Hepatocyte (in vitro differentiated cells): Measurements from ENCODE around the gene EXOC6B. TPM values are rescaled to one million over a fixed set of nuclear protein-coding genes. Genes with fewer than 3 reads are reported as not detected.
A peak's percentile ranks its signal among the peaks of the same experiment; 100 is the strongest.

Experiments
- DNase-seq: peaks from one replicate; pipeline ENCODE4 v3.0.0-alpha.2; 2016; ENCODE audit warnings: low spot score
- H2AFZ ChIP-seq: fragments of 200-600 bp; sonication (generic); 2 replicates; pipeline ENCODE4 v1.6.0; 2016; ENCODE audit warnings: antibody characterized with exemption, mild to moderate bottlenecking
- H3K27ac ChIP-seq: fragments of 200-600 bp; sonication (generic); 2 replicates; pipeline ENCODE4 v1.5.1; 2016; ENCODE audit warnings: mild to moderate bottlenecking
- H3K27me3 ChIP-seq: fragments of 200-600 bp; sonication (generic); 2 replicates; pipeline ENCODE4 v1.6.1; 2016
- H3K36me3 ChIP-seq: fragments of 200-600 bp; sonication (generic); replicated peaks from 2 replicates; pipeline ENCODE4 v1.5.1; 2016; ENCODE audit warnings: low read depth; ENCODE audit not compliant: insufficient read depth
- H3K4me1 ChIP-seq: fragments of 200-600 bp; sonication (generic); 2 replicates; pipeline ENCODE4 v1.5.1; 2016; ENCODE audit warnings: mild to moderate bottlenecking, moderate library complexity; ENCODE audit not compliant: insufficient read depth
- H3K4me2 ChIP-seq: fragments of 200-600 bp; sonication (generic); 2 replicates; pipeline ENCODE4 v1.6.0; 2016
- H3K4me3 ChIP-seq: fragments of 200-600 bp; sonication (generic); 2 replicates; pipeline ENCODE4 v1.5.1; 2016; ENCODE audit warnings: mild to moderate bottlenecking
- H3K79me2 ChIP-seq: fragments of 200-600 bp; sonication (generic); 2 replicates; pipeline ENCODE4 v1.6.0; 2017; ENCODE audit warnings: mild to moderate bottlenecking
- H3K9me2 ChIP-seq: fragments of 200-600 bp; sonication (generic); replicated peaks from 2 replicates; pipeline ENCODE4 v1.6.0; 2017; ENCODE audit warnings: mild to moderate bottlenecking; ENCODE audit not compliant: insufficient read depth
- H3K9me3 ChIP-seq: fragments of 200-600 bp; sonication (generic); 2 replicates; pipeline ENCODE4 v1.5.1; 2016; ENCODE audit warnings: low read depth, mild to moderate bottlenecking
- H4K20me1 ChIP-seq: fragments of 200-600 bp; sonication (generic); 2 replicates; pipeline ENCODE4 v1.6.0; 2016; ENCODE audit warnings: mild to moderate bottlenecking; ENCODE audit not compliant: insufficient read depth, poor library complexity, severe bottlenecking
- CTCF ChIP-seq: fragments of 200-600 bp; sonication (generic); IDR thresholded peaks from 2 replicates; pipeline ENCODE4 v1.5.1; 2016; ENCODE audit warnings: antibody characterized with exemption, mild to moderate bottlenecking; ENCODE audit not compliant: poor library complexity
- EZH2 ChIP-seq: fragments of 200-600 bp; sonication (generic); IDR thresholded peaks from 2 replicates; pipeline ENCODE4 v1.6.1; 2016; ENCODE audit warnings: antibody characterized with exemption, mild to moderate bottlenecking, borderline replicate concordance
- EZH2phosphoT487 ChIP-seq: fragments of 200-600 bp; sonication (generic); IDR thresholded peaks from one replicate; pipeline ENCODE4 v1.6.1; 2018; ENCODE audit warnings: antibody characterized with exemption, mild to moderate bottlenecking, low read depth, moderate library complexity; ENCODE audit not compliant: unreplicated experiment, severe bottlenecking
- WGBS: methylation state at CpG from one replicate; pipeline ENCODE4 v1.1.6; 2016; ENCODE audit warnings: low lambda C conversion rate; ENCODE audit errors: missing lambda C conversion rate; 5-methylcytosine and 5-hydroxymethylcytosine counted together
- polyA plus RNA-seq: library from polyadenylated mRNA; unstranded; fragments of >200 nt; fragmentation: Nextera tagmentation; extraction: Ambion mirVana; gene quantifications from 2 replicates; pipeline ENCODE4 v1.2.1, GENCODE V29; 2016
- total RNA-seq: library from RNA; depleted of rRNA; stranded (reverse); fragments of >200 nt; gene quantifications from 2 replicates; pipeline ENCODE4 v1.2.3, GENCODE V29; 2014

Gene EXOC6B
- total and polyA plus RNA-seq, 2 experiments from 2014 or later: 11.8 to 36.2 TPM

- WGBS: 90% methylated on average over 2 of the region's 3 CpGs
- no peak overlapping the region for H2AFZ ChIP-seq
- no peaks in the 10 kb centered on the region for H3K4me1 ChIP-seq
- TF ChIP-seq EZH2 (no peak), EZH2phosphoT487 (no peak), CTCF (no peak)
- no peaks in the 10 kb centered on the region for H3K9me3 ChIP-seq
- no peaks in the 10 kb centered on the region for H3K9me2 ChIP-seq
- no peaks in the 10 kb centered on the region for H4K20me1 ChIP-seq
- no peak for DNase-seq
- H3K27me3 ChIP-seq: no peaks in the 10 kb centered on the region
- H3K79me2 ChIP-seq: peaks cover 3% of the 10 kb centered on the region
- H3K4me3 ChIP-seq: no peak overlapping the region
- no peak overlapping the region for H3K4me2 ChIP-seq
- no peaks in the 10 kb centered on the region for H3K36me3 ChIP-seq
- no peak overlapping the region for H3K27ac ChIP-seq
Observed at GRCh38 chr2:72636210-72636609, 189.6 kb downstream of the EXOC6B start.

GRCh38 chr2:72630767-72631166, 195.1 kb downstream of the EXOC6B start:
- no peaks in the 10 kb centered on the region for H3K9me3 ChIP-seq
- no peak overlapping the region for H2AFZ ChIP-seq
- no peak for TF ChIP-seq CTCF
- no peak for TF ChIP-seq EZH2
- no peak for TF ChIP-seq EZH2phosphoT487
- no peaks in the 10 kb centered on the region for H3K9me2 ChIP-seq
- no peak for DNase-seq
- H3K79me2 ChIP-seq: no peaks in the 10 kb centered on the region
- no peak overlapping the region for H3K27ac ChIP-seq
- no peak overlapping the region for H3K4me3 ChIP-seq
- no peaks in the 10 kb centered on the region for H3K27me3 ChIP-seq
- no peak overlapping the region for H3K4me2 ChIP-seq
- H3K36me3 ChIP-seq: no peaks in the 10 kb centered on the region
- no peaks in the 10 kb centered on the region for H3K4me1 ChIP-seq
- 98% methylated on average over 2 of the region's 2 CpGs for WGBS
- no peaks in the 10 kb centered on the region for H4K20me1 ChIP-seq

GRCh38 chr2:72629062-72629461, 196.8 kb downstream of the EXOC6B start:
- 97% methylated on average over 1 of the region's 1 CpG for WGBS
- no peak for TF ChIP-seq CTCF
- no peak for TF ChIP-seq EZH2phosphoT487
- TF ChIP-seq EZH2: no peak
- no peaks in the 10 kb centered on the region for H3K36me3 ChIP-seq
- H3K4me3 ChIP-seq: no peak overlapping the region
- no peaks in the 10 kb centered on the region for H3K9me2 ChIP-seq
- H4K20me1 ChIP-seq: no peaks in the 10 kb centered on the region
- H3K27ac ChIP-seq: no peak overlapping the region
- no peak overlapping the region for H3K4me2 ChIP-seq
- H3K9me3 ChIP-seq: no peaks in the 10 kb centered on the region
- no peak for DNase-seq
- H3K79me2 ChIP-seq: no peaks in the 10 kb centered on the region
- no peaks in the 10 kb centered on the region for H3K4me1 ChIP-seq
- H3K27me3 ChIP-seq: no peaks in the 10 kb centered on the region
- H2AFZ ChIP-seq: no peak overlapping the region

GRCh38 chr2:72627083-72627482, 198.8 kb downstream of the EXOC6B start:
- no peak overlapping the region for H2AFZ ChIP-seq
- no peaks in the 10 kb centered on the region for H3K79me2 ChIP-seq
- no peaks in the 10 kb centered on the region for H3K9me3 ChIP-seq
- no peaks in the 10 kb centered on the region for H4K20me1 ChIP-seq
- H3K27me3 ChIP-seq: no peaks in the 10 kb centered on the region
- H3K4me2 ChIP-seq: no peak overlapping the region
- peak overlapping the region; percentile 6 for H3K27ac ChIP-seq
- DNase-seq: no peak
- H3K4me1 ChIP-seq: no peaks in the 10 kb centered on the region
- H3K4me3 ChIP-seq: no peak overlapping the region
- WGBS: 81% methylated on average over 1 of the region's 1 CpG
- H3K9me2 ChIP-seq: no peaks in the 10 kb centered on the region
- TF ChIP-seq CTCF (no peak), EZH2phosphoT487 (no peak), EZH2 (no peak)
- H3K36me3 ChIP-seq: no peaks in the 10 kb centered on the region
